KOPT-K1 (cell line): ENCODE results near the gene LDLRAD3.

Experiments
- H3K27ac ChIP-seq: fragments of 200-600 bp; sonication (generic); 2 replicates; pipeline ENCODE4 v1.5.1; 2016; ENCODE audit warnings: antibody characterized with exemption, mild to moderate bottlenecking, low read depth, low read length; ENCODE audit not compliant: poor library complexity, severe bottlenecking
- H3K36me3 ChIP-seq: fragments of 200-600 bp; sonication (generic); 2 replicates; pipeline ENCODE4 v1.5.1; 2017; ENCODE audit warnings: antibody characterized with exemption, mild to moderate bottlenecking, low read length, moderate library complexity; ENCODE audit not compliant: insufficient read depth
- H3K9me3 ChIP-seq: fragments of 200-600 bp; sonication (generic); 2 replicates; pipeline ENCODE4 v1.5.1; 2017; ENCODE audit warnings: antibody characterized with exemption, low read length, mild to moderate bottlenecking; ENCODE audit not compliant: insufficient read depth, poor library complexity, severe bottlenecking

LDLRAD3 gene

DNA sequence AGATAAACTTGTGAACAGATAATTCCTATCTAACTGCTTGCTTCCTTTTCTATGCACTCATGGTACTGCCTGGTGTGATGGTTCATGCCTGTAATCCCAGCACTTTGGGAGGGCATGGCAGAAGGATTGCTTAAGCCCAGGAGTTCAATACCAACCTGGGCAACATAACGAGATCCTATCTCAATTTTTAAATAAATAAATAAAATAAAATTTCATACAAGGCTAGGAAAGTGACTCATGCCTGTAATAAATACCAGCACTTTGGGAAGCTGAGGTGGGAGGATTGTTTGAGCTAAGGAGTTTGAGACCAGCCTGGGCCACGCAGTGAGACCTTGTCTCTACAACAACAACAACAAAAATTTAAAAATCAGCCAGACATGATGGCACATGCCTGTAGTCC, 178.8 kb downstream of the LDLRAD3 start:
- Histone ChIP-seq H3K27ac (no peak overlapping the region), H3K9me3 (no peaks in the 10 kb centered on the region), H3K36me3 (no peaks in the 10 kb centered on the region)

DNA sequence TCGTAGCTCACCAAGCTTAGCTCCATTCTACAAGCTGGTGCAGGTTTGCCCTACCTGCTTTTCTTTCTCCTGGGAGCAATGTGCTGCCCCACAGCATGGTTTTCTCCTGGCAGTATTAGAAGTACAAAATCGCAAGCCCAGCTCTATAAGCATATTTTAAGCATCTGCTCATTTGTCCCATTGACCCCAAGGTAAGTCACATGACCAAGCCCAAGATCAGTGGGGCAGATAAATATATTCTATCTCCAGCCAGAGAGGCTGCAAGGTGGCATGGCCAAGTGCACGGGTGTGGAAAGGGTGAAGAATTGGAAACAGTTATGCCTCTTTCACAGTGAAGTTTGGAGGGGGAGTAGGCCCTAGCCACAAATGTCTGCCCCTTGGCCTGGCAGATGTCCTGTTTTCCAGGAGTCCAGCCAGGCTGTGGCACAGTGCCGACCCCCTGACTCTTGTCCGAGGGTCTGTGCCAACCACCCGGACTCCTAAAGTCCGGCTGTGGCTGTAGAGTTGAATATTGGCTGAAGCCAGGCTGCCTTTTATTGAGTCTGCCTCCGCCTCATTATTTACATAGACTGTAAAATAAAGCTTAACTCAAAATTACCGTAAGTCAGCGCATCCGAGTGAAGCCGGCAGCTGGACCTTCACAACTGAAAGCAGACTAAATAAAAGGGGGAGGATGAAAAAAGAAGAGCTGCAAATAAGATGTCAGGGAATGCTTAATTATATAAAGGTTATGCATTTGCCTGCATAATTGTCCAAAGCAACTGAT, 179.7 kb downstream of the LDLRAD3 start:
- Histone ChIP-seq H3K27ac (no peak overlapping the region), H3K36me3 (no peaks in the 10 kb centered on the region), H3K9me3 (no peaks in the 10 kb centered on the region)

DNA sequence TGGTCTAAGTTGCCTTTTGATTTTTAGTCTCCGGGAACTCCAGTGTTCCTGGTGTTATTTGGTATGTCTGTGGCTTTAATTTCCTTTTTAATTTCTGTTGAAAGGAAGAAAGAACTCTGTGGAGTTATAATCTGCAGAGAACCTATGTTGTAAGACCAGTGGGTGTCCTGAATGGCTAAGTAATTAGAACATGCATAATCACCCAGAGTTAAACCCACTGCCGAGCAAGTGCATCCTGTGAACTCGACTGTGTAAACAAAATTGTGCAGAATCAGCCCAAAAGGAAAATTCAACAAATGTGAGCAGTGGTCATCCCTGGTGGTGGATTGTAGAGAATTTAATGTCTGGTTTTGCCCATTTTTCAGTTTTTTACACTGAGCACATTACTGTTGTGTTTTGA, 182.8 kb downstream of the LDLRAD3 start:
- Histone ChIP-seq H3K27ac (no peak overlapping the region), H3K9me3 (no peaks in the 10 kb centered on the region), H3K36me3 (no peaks in the 10 kb centered on the region)

DNA sequence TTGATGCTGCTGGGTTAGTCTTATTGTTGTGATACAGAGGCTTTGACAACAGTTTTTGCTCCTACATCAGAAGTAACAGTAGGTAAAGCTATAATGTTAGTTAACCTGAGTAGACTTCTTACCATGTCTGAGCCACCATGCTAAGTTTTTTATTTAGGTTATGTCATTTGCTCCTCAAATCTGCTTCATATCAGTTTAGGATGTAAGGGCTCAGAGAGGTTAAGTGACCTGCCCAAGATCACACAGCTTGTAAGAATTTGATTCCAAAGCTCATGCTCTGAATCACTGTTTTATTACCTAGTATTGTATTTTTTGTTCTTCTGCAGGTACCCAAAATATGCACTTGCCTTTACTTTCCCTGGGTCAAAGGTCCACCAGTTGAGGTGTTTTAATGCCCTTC, 183.7 kb downstream of the LDLRAD3 start:
- Histone ChIP-seq H3K9me3 (no peaks in the 10 kb centered on the region), H3K27ac (no peak overlapping the region), H3K36me3 (no peaks in the 10 kb centered on the region)

DNA sequence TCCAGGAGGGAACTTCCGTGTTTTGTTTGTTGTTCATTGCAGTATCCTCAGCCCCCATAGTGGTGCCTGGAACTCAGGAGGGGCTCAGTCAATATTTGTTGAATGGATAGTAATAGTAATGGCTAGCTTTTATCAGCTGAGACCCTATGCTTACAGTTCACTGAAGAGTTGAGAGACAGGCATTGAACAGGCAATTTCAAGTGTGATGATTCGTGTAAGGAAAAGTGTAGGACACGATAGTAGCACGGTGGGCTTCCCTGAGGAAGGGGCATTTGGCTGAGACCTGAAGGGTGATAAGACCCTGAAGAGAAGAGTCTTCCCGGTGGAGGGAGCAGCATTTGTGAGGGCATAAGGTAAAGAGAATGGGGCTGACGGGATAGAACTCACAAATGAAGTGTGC, 186.1 kb downstream of the LDLRAD3 start:
- Histone ChIP-seq H3K9me3 (no peaks in the 10 kb centered on the region), H3K27ac (no peak overlapping the region), H3K36me3 (no peaks in the 10 kb centered on the region)

DNA sequence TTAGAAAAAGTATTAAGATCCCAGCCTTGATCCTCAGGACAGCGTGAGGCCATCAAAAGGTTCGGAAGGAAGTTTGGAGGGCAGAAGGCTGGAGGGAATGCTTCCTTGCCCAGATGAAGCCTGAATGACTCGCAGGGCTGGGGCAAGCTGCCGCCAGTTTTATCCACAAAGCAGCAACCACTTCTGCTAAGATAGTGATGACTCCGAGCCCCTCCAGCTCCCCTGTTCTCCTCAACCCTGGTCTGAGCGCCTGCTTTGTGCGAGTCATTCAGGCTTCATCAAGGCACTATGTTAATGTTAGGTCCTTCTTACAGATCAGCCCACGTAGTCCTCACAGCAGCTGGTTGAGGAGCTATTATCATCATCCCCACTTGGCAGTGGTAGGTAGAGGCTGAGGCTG, 186.5 kb downstream of the LDLRAD3 start:
- Histone ChIP-seq H3K36me3 (no peaks in the 10 kb centered on the region), H3K27ac (no peak overlapping the region), H3K9me3 (no peaks in the 10 kb centered on the region)

DNA sequence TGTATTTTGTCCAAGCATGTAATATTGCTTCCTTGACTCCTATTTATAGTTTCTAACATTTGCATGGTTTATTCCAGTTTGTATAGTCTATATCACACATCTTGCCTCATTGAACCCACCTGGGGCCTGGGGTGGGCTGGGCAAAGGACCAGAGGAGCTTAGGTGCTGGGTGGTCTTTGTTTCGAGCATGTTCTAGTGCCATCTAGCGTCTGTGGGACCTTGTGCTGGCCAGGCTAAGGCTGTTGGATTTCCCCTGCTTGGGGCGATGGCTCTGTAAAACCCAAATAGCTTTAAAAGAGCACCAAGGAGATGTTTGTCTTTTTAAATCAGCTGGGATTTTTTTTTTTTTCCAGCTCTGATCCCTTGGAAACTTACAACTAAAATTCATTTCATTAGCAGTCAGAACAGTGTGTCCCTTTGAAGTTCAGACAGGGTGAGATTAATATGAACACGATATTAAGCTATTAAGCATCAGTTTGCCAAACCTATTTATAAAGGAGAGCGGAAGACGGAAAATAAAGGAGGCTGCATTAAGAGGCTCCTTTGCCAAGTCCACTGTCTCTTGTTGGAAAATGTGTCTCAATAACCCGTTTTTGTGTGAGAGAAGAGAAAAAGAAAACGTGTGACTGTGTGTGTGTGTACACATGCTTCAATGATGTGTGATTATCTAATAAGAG, 188.0 kb downstream of the LDLRAD3 start:
- Histone ChIP-seq H3K9me3 (no peaks in the 10 kb centered on the region), H3K36me3 (no peaks in the 10 kb centered on the region), H3K27ac (no peak overlapping the region)

DNA sequence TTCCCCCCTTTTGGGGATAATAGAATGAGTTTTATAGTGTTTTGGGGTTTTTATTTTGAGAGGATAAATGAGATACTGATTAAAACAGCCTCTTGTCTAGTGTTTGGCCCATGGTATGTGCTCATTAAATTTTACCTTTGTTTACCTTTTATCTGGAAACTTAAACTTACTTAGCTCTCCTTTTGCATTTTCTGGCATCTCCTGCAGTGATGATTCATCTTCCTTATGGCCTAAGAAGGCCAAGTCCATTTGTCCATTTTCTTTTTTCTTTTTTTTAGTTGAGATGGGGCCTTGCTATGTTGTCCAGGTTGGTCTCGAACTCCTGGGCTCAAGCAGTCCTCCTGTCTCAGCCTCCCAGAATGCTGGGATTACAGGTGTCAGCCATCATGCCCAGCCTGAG, 189.1 kb downstream of the LDLRAD3 start:
- no peak overlapping the region for H3K27ac ChIP-seq
- no peaks in the 10 kb centered on the region for H3K36me3 ChIP-seq
- H3K9me3 ChIP-seq, result no peaks in the 10 kb centered on the region

DNA sequence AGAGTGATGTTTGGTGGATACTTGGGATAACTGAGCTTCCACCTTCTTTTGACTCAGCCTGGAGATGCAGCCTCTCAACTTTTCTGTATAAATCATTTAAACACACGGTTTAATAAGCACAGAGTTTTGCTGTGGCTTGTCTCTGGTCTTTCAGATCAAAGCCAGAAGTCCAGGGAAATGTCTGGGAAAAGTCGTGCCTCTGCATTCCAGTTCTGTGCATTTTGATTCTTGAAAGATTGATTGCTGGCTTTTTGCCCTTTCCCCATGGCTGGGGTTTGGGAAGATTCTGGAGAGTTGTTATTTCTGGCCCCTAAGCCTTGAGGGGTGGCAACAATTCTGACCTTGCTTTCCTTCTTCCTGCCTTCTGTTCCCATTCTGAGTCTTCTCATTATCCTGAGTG, 191.2 kb downstream of the LDLRAD3 start:
- H3K9me3 ChIP-seq, result no peaks in the 10 kb centered on the region
- H3K27ac ChIP-seq, result no peak overlapping the region
- no peaks in the 10 kb centered on the region for H3K36me3 ChIP-seq

DNA sequence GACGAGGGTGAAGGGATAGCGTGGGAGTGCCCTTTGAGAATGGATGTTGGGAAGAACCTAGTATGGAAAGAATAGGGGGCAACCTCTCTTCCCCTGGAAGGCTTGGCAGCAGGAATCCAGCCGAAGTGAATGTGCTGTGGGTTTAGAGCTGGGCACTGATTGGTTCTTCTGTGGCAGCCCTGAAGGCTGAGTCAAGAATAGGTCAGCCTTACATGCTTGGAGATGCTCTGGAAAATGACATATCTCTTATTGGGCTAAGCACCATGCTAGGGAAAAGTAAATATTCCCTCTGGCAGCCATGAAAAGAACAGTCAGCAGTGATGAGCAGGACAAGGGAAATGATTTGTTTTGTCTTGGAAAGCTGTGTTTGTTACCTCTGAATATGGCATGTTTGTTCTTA, 195.9 kb downstream of the LDLRAD3 start:
- Histone ChIP-seq H3K27ac (no peak overlapping the region), H3K9me3 (no peaks in the 10 kb centered on the region), H3K36me3 (no peaks in the 10 kb centered on the region)

DNA sequence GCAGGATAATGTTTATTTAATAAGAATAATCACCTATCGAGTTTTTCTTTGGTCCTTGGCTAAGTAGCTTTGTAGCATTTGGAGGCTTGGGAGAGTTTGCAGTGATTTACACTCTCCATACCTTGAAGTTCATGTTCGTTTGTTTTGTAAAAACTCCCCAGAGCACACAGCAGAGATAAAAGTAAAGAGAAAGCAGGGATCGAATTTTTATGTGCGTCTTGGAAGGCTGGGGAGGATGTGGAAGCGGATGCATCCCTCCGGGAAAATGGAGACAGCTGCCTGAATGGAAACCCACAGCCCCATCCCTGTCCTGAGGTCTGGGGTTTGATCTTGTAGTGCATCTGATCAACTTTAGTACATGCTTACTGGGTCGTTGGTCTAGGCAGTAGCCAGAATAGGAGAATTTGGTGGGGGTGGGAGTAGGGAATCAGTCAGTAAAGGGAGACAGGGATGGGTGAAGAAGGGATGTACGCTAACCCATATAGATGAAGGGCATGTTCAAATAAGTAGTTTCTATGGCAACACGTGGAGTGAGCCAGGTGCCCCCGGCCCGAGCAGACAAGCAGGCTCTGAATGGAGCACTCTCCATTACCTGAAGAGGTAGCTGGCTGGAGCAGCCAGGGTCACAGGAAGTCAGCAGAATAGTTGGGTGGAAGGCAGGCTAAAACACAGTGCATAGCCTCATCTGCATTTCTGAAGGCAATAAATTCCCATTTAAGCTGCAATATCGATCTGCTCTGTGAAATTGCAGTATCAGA, 197.5 kb downstream of the LDLRAD3 start:
- Histone ChIP-seq H3K9me3 (no peaks in the 10 kb centered on the region), H3K36me3 (no peaks in the 10 kb centered on the region), H3K27ac (no peak overlapping the region)

DNA sequence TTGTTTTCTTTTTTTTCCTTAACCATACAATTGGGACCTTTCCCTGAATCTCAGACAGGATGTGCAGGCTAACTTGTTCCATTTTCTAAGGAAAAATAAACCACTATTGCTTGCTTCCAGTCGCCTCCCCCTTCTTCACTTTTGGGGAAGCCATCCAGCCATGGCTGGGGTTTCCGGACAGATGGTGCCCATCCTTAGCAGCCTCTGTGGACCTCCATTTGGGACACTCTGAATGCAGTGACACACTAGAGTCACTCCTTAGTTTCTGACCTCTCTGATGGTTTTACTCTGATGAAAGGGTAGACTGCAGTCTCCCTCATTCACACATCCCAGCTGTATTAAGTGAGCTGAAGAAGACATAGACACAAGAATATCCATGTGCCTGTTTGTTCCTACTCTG, 198.1 kb downstream of the LDLRAD3 start:
- H3K27ac ChIP-seq, result no peak overlapping the region
- H3K9me3 ChIP-seq, result no peaks in the 10 kb centered on the region
- H3K36me3 ChIP-seq, result no peaks in the 10 kb centered on the region

DNA sequence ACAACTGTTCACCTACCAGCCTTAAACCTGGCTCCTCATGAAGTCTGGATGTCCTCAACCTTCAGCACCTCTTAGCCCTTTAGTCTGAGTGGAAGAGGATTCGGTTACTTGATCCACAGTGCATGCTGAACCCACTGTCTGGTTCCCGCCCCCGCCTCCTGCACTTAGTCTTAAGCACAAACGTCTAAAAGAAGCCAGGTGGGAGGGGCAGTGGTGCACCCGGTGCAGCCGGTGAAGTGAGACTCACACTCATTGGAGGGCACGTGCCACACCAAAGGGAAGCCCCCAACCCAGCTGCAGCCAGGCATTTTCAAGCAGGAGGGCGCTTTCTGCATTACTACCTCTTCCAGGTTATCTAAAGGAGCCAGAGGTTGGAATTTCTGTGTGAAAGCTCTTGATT, 198.6 kb downstream of the LDLRAD3 start:
- Histone ChIP-seq H3K36me3 (no peaks in the 10 kb centered on the region), H3K9me3 (no peaks in the 10 kb centered on the region)

DNA sequence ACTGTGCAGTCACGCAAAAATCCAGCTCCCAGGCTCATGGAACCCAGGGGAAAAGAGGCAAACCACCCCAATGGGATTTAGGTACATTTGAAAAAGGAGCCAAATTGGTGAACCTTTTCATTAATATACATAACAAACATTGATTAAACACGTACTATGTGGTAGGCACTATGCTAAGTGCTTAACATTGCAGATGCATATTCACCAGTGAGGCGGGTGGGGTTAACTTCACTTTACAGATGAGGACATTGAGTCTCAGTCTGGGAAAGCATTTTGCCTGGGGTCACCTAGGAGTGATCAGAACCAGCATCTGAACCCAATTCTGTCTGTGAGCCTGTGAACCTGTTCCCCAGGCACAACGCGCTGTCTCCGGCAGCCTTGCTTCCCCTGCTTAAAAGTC, 199.0 kb downstream of the LDLRAD3 start:
- Histone ChIP-seq H3K36me3 (no peaks in the 10 kb centered on the region), H3K9me3 (no peaks in the 10 kb centered on the region), H3K27ac (no peak overlapping the region)

More for the DNA sequence above, 198.6 kb downstream of the LDLRAD3 start:
- H3K27ac ChIP-seq, result no peak overlapping the region

DNA sequence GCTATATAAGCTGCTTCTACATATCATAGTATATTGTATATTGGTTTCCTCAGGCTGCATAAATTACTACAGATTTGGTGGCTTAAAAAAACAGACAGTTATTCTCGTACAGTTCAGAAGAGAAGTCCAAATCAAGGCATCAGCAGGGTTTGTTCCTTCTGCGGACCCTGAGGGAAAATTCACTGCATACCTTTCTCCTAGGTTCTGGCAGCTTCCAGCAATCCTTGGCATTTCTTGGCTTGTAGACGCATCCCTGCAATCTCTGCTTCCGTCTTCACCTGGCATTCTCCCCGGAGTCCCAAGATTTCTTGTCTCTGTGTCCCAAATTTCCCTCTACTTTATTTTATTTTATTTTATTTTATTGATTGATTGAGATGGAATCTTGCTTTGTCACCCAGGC, 202.6 kb downstream of the LDLRAD3 start:
- Histone ChIP-seq H3K27ac (no peak overlapping the region), H3K36me3 (no peaks in the 10 kb centered on the region), H3K9me3 (no peaks in the 10 kb centered on the region)
